Activated CD8-positive, alpha-beta memory T cell treated with anti-CD3 and anti-CD28 coated beads, Interleukin-2, amount 50 U/mL, for 24 hours (primary cell): ENCODE results near the gene KRTAP10-7.
"Not testable (repeated sequence)": the region's sequence is repeated elsewhere in the genome, so short reads cannot be mapped to it uniquely, and the experiment has no call there.

Experiments used
- DNase-seq: peaks from one replicate; pipeline ENCODE4 v3.0.0-alpha.2; 2020; ENCODE audit errors: extremely low read depth

The KRTAP10-7 gene

GRCh38 chr21:44632067-44632466 lies 31.7 kb downstream of the KRTAP10-7 start:
- DNase-seq, result no peak

DNA sequence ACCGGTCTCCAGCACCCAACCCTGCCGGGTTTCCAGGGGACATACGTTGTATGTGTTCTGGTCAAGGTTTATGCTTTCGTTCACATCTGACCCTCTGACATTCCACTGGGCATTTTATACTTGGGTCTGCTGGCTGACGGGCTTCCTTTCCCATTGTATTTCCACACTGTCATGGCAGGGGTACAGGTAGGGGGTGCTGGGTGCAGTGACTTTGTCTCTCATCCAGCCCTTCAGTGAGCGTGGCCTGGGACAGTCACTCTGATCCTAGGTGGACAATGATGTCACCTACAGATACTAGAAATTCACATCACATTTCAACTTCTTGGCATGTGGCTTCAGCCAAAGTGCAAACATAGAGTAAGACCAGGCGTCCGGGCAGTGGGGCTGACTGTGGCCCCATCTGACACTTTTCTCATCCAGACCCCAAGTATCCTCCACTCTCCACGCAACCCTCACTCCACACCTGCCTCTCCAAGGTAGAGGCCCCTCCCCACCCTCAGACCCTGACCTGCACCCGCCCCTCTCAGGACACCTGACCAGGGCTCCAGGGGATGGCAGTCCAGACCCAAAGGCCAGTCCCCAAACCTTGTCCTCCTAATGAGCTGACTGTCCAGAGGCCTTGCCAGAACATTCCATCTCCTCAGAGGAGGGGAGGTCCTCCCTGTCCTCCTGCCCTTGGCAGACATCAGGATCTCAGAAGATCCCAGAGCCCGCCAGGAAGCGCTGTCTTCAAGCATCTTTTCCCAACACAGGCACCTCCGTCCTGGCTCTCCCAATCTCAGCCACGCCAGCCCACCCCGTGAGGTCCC lies 36.0 kb downstream of the KRTAP10-7 start:
- no peak for DNase-seq

DNA sequence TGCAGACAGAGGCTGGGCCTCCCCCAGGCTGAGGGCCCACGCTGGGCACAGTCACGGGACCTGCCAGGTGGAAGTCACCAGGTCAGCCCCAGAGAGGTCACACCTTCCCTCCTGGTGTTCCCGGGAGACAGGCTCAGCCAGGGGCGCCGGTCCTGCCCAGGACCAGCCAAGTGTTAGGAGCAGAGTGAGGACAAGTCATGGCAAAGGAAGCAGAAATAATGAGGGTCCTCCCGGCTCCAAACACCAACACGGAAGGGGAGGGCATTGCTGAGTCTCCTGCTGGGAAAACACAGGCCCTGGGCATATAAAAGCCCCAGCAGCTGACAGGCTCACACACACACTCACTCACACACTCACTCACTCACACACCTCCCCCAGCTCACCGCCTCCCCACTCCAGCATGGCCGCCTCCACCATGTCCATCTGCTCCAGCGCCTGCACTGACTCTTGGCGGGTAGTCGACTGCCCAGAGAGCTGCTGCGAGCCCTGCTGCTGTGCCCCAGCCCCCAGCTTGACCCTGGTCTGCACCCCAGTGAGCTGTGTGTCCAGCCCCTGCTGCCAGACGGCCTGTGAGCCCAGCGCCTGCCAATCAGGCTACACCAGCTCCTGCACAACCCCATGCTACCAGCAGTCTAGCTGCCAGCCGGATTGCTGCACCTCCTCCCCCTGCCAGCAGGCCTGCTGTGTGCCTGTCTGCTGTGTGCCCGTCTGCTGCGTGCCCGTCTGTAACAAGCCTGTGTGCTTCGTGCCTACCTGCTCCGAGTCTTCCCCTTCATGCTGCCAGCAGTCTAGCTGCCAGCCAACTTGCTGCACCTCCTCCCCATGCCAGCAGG lies 36.8 kb downstream of the KRTAP10-7 start, which contains the start of gene KRTAP10-10:
KRTAP10-10 (plus strand) TSS at position 339 of the 833 bp plus-strand sequence; CDS start at position 401, 62 bp downstream.
- DNase-seq, result no peak

DNA sequence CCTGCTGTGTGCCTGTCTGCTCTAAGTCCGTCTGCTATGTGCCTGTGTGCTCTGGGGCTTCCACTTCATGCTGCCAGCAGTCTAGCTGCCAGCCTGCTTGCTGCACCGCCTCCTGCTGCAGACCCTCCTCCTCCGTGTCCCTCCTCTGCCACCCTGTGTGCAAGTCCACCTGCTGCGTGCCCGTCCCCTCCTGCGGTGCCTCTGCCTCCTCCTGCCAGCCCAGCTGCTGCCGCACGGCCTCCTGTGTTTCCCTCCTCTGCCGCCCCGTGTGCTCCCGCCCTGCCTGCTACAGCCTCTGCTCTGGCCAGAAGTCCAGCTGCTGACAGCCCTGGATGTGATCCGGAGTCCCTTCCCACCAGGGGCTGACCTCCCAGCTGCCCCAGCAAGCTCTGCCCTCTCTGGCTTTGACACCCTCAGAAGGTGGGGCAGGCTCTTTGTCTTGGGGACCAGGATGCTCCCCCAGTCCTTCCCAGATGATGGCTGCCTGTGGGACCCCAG lies 37.5 kb downstream of the KRTAP10-7 start:
- DNase-seq, result not testable (repeated sequence)

- DNase-seq, result not testable (repeated sequence)
Observed at GRCh38 chr21:44638506-44639330, 38.3 kb downstream of the KRTAP10-7 start.

GRCh38 chr21:44639331-44639655 lies 38.9 kb downstream of the KRTAP10-7 start:
- no peak for DNase-seq

DNA sequence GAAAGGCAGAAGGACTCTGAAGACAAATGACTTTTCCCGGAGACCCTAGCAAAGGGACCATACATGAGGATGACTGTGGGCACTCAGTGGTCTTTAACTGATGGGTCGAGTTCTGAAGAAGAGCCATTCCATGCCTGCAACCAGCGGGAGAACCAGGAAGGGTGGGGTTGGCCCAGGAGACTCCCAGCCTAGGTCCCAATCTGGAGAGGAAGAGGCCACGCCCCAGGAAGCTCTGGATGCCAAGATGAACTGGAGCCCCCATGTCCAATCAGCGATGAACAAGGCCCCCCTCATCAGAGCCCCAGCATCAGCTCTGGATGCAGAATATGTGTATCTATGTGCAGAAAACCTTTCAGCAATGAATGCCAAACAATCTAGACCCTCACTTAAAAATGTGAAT lies 40.4 kb downstream of the KRTAP10-7 start:
- no peak for DNase-seq

DNA sequence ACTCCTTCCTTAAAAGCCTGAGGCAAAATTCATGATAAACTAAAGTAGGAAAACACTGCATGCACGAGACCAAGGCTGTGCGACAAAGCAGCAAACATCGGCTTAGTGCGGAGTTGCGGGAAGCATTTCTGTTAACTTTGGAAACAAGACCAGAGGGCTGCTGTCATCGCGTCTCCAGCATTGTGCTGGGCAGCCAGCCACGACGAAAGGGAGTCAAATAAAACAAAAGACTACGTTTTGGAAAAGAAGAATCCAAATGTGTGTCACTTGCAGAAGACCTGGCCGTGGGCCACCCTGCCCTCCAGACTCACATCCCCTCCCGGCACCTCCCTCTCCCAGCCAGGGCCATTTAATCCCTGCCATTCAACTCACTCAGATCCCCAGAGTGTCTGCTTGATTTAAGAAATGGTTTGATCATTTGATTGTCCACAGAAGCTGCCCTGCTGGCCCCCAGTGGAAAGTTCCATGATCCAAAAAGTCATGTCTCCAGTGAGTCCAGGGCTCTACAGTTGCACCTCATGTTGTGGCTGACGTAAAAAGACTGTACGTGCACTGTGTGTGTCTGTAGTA lies 43.4 kb downstream of the KRTAP10-7 start:
- no peak for DNase-seq

DNA sequence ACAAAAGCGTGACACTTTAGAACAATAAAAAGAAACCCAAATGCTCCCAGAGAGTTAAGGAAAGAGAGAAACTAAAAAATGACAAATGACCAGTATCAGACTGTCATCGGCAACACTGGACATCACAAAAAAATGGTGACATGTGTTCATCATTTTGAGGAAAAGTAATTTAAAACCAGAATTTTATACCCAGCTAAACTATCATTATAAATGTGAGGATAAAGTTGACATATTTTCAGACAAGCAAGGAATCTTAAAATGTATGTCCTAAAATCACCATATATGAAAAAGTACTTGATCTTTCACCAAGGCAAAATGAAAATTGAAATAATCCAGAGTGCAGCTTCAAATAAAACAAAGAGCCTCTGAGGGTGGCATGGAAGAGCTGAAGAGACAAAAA lies 44.5 kb downstream of the KRTAP10-7 start:
- DNase-seq, result no peak

DNA sequence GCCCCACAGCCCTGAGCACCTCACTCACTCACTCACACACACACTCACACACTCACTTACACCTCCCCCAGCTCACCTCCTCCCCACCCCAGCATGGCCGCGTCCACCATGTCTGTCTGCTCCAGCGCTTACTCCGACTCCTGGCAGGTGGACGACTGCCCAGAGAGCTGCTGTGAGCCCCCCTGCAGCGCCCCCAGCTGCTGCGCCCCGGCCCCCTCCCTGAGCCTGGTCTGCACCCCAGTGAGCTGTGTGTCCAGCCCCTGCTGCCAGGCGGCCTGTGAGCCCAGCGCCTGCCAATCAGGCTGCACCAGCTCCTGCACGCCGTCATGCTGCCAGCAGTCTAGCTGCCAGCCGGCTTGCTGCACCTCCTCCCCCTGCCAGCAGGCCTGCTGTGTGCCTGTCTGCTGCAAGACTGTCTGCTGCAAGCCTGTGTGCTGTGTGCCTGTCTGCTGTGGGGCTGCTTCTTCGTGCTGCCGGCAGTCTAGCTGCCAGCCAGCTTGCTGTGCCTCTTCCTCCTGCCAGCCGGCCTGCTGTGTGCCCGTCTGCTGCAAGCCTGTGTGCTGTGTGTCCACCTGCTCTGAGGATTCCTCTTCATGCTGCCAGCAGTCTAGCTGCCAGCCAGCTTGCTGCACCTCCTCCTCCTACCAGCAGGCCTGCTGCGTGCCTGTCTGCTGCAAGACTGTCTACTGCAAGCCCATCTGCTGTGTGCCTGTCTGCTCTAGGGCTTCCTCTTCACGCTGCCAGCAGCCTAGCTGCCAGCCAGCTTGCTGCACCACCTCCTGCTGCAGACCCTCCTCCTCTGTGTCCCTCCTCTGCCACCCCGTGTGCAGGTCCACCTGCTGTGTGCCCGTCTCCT lies 46.2 kb downstream of the KRTAP10-7 start, which contains the start of gene KRTAP10-11:
KRTAP10-11 (plus strand) TSS at position 49 of the 856 bp plus-strand sequence; CDS start at position 94, 45 bp downstream.
- DNase-seq, result not testable (repeated sequence)

GRCh38 chr21:44647222-44647552 lies 46.8 kb downstream of the KRTAP10-7 start:
- DNase-seq, result no peak

- DNase-seq, result no peak
Observed at GRCh38 chr21:44648557-44649311, 48.3 kb downstream of the KRTAP10-7 start.

- DNase-seq, result no peak
Observed at GRCh38 chr21:44649521-44650100, 49.2 kb downstream of the KRTAP10-7 start.

DNA sequence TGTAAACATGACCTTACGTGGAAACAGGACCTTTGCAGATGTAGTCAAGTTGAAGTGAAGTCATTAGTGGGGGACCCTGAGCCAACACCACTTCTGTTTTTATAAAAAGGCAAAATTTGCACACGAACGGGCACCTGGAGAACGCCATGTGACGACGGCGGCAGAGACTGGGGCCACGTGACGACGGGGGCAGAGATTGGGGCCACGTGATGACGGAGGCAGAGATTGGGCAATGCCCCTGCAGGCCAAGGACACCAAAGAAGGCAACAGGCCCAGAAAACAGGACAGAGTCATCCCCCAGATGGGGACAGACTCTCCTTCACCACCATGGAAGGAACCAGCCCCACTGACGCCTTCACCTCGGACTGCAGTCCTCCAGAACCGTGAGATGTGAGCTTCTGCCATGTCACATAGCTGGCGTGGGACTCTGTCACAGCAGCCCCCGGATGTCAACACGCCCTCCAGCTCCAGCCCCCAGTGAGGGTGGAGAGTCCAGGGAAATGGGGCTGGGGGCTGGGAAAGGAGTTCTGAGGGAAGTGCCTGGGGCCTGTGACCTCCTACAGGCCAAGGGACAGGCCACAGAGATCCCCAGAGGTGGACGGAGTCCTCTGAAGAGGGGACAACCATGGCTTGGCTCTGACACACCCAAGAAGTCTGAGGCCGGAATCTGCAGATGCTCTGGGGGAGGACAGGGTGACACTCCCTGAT lies 50.0 kb downstream of the KRTAP10-7 start:
- DNase-seq, result no peak

- no peak for DNase-seq
Observed at GRCh38 chr21:44650973-44651675, 50.7 kb downstream of the KRTAP10-7 start.
